Kidney (tissue), 14 donors: Measurements from ENCODE around the gene BYSL. TPM values are rescaled to one million over a fixed set of nuclear protein-coding genes. Genes with fewer than 3 reads are reported as not detected.

Experiments used
- DNase-seq, 5 donors: peaks; one replicate each; pipeline ENCODE4 v3.0.0-alpha.2; 2013 to 2020
- FAIRE-seq: peaks from 2 replicates; lab custom pipeline; 2012; peaks lifted over from hg19 to GRCh38; lab: Jason Lieb, UNC
- H3K27ac ChIP-seq, 2 donors: one replicate each; pipeline ENCODE4 v1.7.0; 2013; ENCODE audit warnings: low read depth in 2 of 2, low read length in 2 of 2, inconsistent platforms in 1 of 2
- H3K27me3 ChIP-seq: one replicate; pipeline ENCODE4 v1.7.1; 2013; ENCODE audit warnings: low read length, inconsistent platforms; ENCODE audit not compliant: control insufficient read depth, insufficient read depth
- H3K36me3 ChIP-seq, 3 donors: one replicate each; pipeline versions ENCODE4 v1.7.0 to v1.7.1; 2013; ENCODE audit warnings: low read length in 3 of 3, control low read depth in 1 of 3, inconsistent platforms in 1 of 3; ENCODE audit not compliant: insufficient read depth in 3 of 3, control insufficient read depth in 2 of 3
- H3K4me1 ChIP-seq, 3 donors: one replicate each; pipeline versions ENCODE4 v1.7.0 to v1.7.1; 2013; ENCODE audit warnings: low read length in 3 of 3, inconsistent platforms in 1 of 3, low read depth in 1 of 3; ENCODE audit not compliant: control insufficient read depth in 2 of 3, insufficient read depth in 2 of 3
- H3K4me3 ChIP-seq, 3 donors: one replicate each; pipeline versions ENCODE4 v1.7.0 to v1.8.1; 2013; ENCODE audit warnings: low read length in 3 of 3, control low read depth in 1 of 3, inconsistent platforms in 1 of 3
- H3K9ac ChIP-seq, 3 donors: one replicate each; pipeline versions ENCODE4 v1.7.0 to v1.7.1; 2013; ENCODE audit warnings: low read length in 3 of 3, control low read depth in 1 of 3, inconsistent platforms in 1 of 3
- H3K9me3 ChIP-seq, 3 donors: one replicate each; pipeline versions ENCODE4 v1.7.0 to v1.7.1; 2013; ENCODE audit warnings: low read length in 3 of 3, control low read depth in 1 of 3, inconsistent platforms in 1 of 3; ENCODE audit not compliant: control insufficient read depth in 2 of 3, insufficient read depth in 1 of 3
- intact Hi-C: fragments of 100-400 bp; cut with DNase I; formaldehyde crosslinking; loops from one replicate; pipeline ENCODE4 v1.11.1; 2022
- polyA plus RNA-seq: library from polyadenylated mRNA; stranded (reverse); fragments of 350-450 nt; fragmentation: Illumina TruSeq; extraction: RNeasy Lipid Tissue Mini Kit (QIAGEN cat#74804); gene quantifications from one replicate; pipeline ENCODE4 v1.2.3, GENCODE V29; 2014; ENCODE audit warnings: low read depth, low replicate concordance; ENCODE audit not compliant: insufficient read depth
- total RNA-seq: library from RNA; stranded (reverse); fragmentation: NEBNext Ultra II Directional; extraction: Animal tissue kit (Norgen Biotek cat#: 25700); gene quantifications from one replicate; pipeline ENCODE4 v1.2.1, GENCODE V29; 2021
- TF ChIP-seq, protein P1 (sequence below): IDR thresholded peaks from 3 replicates; pipeline ENCODE4 v1.5.1; 2012; ENCODE audit warnings: mild to moderate bottlenecking, moderate library complexity, borderline replicate concordance; ENCODE audit not compliant: insufficient read depth; ENCODE audit errors: extremely low read depth
- donor health status: control.
- donor health status: control.
- donor health status: control.
- donor health status: control.
- donor health status: control.
- donor health status: DM: yes; HTN: yes; CAD: no.
- donor health status: Normal renal cell carcinoma (clear cell type).

The BYSL gene
- total and polyA plus RNA-seq, 2 donors from 2014 or later, result 10.1 to 14.3 TPM

DNA sequence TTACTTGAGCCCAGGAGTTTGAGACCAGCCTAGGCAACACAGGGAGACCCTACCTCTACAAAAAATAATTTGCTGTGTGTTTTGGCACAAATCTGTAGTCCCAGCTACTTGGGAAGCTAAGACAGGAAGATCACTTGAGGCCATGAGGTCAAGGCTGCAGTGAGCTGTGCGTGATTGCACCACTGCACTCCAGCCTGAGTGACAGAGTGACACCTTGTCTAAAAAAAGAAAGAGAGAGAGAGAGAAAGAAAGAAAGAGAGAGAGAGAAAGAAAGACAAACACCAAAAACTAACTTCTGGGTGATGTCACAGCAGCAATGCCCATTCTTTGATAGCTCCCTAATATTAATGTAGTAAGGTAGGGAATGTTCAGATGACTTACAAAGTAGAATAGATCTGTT is 46.6 kb upstream of the BYSL start:
- no peak for FAIRE-seq
- TF ChIP-seq, protein P1, sequence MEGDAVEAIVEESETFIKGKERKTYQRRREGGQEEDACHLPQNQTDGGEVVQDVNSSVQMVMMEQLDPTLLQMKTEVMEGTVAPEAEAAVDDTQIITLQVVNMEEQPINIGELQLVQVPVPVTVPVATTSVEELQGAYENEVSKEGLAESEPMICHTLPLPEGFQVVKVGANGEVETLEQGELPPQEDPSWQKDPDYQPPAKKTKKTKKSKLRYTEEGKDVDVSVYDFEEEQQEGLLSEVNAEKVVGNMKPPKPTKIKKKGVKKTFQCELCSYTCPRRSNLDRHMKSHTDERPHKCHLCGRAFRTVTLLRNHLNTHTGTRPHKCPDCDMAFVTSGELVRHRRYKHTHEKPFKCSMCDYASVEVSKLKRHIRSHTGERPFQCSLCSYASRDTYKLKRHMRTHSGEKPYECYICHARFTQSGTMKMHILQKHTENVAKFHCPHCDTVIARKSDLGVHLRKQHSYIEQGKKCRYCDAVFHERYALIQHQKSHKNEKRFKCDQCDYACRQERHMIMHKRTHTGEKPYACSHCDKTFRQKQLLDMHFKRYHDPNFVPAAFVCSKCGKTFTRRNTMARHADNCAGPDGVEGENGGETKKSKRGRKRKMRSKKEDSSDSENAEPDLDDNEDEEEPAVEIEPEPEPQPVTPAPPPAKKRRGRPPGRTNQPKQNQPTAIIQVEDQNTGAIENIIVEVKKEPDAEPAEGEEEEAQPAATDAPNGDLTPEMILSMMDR, result no peak
- no peak for DNase-seq
- intact Hi-C loops, result no loop called here
- Histone ChIP-seq H3K4me1 (no peaks in the 10 kb centered on the region), H3K9ac (no peak overlapping the region), H3K36me3 (no peaks in the 10 kb centered on the region), H3K27ac (no peak overlapping the region), H3K9me3 (no peaks in the 10 kb centered on the region), H3K4me3 (no peak overlapping the region), H3K27me3 (no peaks in the 10 kb centered on the region)

DNA sequence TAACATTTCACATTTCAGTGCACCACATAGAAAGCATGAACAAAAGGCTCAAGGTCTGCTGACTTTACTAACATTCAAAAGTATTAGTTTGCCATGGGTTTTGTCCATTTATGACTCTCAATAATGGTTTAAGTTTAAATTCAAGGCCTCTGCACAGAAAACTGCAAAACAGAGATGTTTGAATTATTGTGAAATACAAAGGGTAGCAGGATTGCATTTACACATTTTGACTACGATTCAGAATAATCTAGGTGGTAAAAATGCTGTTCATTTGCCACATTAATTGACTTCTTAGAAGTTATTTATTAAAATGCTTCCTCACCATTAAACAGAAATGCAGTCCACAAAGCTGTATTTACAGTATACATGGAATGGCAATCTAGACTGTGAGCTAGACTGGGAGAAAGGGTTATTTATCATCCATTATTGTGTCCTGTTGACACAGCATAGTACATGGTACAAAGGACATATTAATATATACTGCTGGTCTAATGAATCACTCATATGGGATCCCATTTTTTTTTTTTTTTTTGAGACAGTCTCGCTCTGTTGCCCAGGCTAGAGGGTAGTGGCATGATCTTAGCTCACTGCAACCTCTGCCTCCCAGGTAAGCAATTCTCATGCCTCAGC is 44.1 kb upstream of the BYSL start:
- no peak for FAIRE-seq
- intact Hi-C loops, result no loop called here

DNA sequence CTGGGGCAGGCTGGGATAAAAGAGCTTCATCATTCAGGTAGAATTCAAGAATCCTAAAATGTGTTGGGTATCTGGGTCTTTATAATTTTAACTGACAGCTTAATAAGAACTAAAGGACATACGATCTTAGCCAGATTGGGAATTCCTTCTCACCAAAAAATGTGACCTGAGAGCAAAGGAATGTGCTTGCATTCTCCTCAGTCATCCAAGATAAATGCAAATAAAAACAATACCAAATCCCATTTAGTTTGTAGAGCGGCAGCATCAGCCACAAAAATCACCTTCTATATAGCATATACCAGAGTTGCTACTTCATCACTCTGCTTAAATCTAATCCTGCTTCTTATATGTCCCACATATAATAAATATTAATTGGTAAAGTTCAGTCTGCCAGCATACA is 43.1 kb upstream of the BYSL start:
- Histone ChIP-seq H3K9ac (no peak overlapping the region), H3K9me3 (no peaks in the 10 kb centered on the region), H3K4me3 (no peak overlapping the region), H3K4me1 (no peaks in the 10 kb centered on the region), H3K27me3 (no peaks in the 10 kb centered on the region), H3K36me3 (no peaks in the 10 kb centered on the region), H3K27ac (no peak overlapping the region)
- FAIRE-seq, result no peak
- intact Hi-C loops, result no loop called here
- TF ChIP-seq, protein P1, result no peak
- DNase-seq, result peak in 1 of 5 donors; percentile 11

More for the DNA sequence above, 44.1 kb upstream of the BYSL start:
- Histone ChIP-seq H3K9ac (no peak overlapping the region), H3K4me3 (no peak overlapping the region), H3K36me3 (no peaks in the 10 kb centered on the region), H3K27ac (no peak overlapping the region), H3K27me3 (no peaks in the 10 kb centered on the region), H3K9me3 (no peaks in the 10 kb centered on the region), H3K4me1 (no peaks in the 10 kb centered on the region)
- DNase-seq, result no peak
- TF ChIP-seq, protein P1, result no peak
